ENCODE data around the gene CNBD2. TPM values are rescaled to one million over a fixed set of nuclear protein-coding genes. Genes with fewer than 3 reads are reported as not detected.
"Not testable (repeated sequence)": the region's sequence is repeated elsewhere in the genome, so short reads cannot be mapped to it uniquely, and the experiment has no call there.

Gene CNBD2
- polyA plus RNA-seq, 1 donor (not counting 4 experiments of a cell fraction or from before 2014, with no cell fraction given), result 3.0 TPM

- FAIRE-seq (no peak), DNase-seq (ENCODE audit: low read depth, low spot score) (no peak)
- Histone ChIP-seq H3K9me1 (ENCODE audit: control insufficient read depth, extremely low read depth, insufficient read depth, low read length) (no peaks in the 10 kb centered on the region), H3K9me3 (ENCODE audit: control insufficient read depth, low read depth, low read length) (no peaks in the 10 kb centered on the region), H3K27me3 (ENCODE audit: control insufficient read depth, extremely low read depth, insufficient read depth, low read length) (no peaks in the 10 kb centered on the region), H2AFZ (ENCODE audit: control insufficient read depth, low read length) (no peak overlapping the region), H3K36me3 (ENCODE audit: control insufficient read depth in 2 of 2, extremely low read depth in 1 of 2, insufficient read depth in 2 of 2, low read length in 2 of 2) (no peaks in the 10 kb centered on the region), H3K79me2 (ENCODE audit: control insufficient read depth, insufficient read depth, low read length) (peaks cover 22% of the 10 kb centered on the region), H3K27ac (ENCODE audit: control insufficient read depth, insufficient read depth, low read length) (no peak overlapping the region), H3K9ac (ENCODE audit: control insufficient read depth, extremely low read depth, insufficient read depth, low read length) (no peak overlapping the region), H3K4me3 (ENCODE audit: control insufficient read depth in 2 of 3, extremely low read depth in 1 of 3, insufficient read depth in 2 of 3, low read depth in 1 of 3, low read length in 3 of 3) (no peak overlapping the region), H4K20me1 (ENCODE audit: control insufficient read depth, extremely low read depth, insufficient read depth, low read length) (no peaks in the 10 kb centered on the region), H3K4me2 (ENCODE audit: control insufficient read depth, extremely low read depth, insufficient read depth, low read depth, low read length) (no peak overlapping the region), H3K4me1 (ENCODE audit: control insufficient read depth, extremely low read depth, insufficient read depth, low read length) (peaks cover 11% of the 10 kb centered on the region)
- TF ChIP-seq EZH2 (IDR thresholded peaks at IDR 0.05; ENCODE audit: low read length) (no peak), CTCF (optimal IDR thresholded peaks at IDR 0.05 in 1 of 3, IDR thresholded peaks at IDR 0.05 in 1 of 3, conservative IDR thresholded peaks at IDR 0.05 in 1 of 3; ENCODE audit: extremely low read depth in 1 of 3, insufficient read depth in 2 of 3, low read length in 3 of 3) (no peak)
- dilution Hi-C loops (cut with MboI; ENCODE audit: extremely low pct_ligation_motif_present, low sequenced_read_pairs), result no loop called here
Measured at GRCh38 chr20:35956616-35957015, 11.8 kb upstream of the CNBD2 start.

GRCh38 chr20:35959291-35959690 lies 9.1 kb upstream of the CNBD2 start:
- H3K9me1 ChIP-seq (ENCODE audit: control insufficient read depth, extremely low read depth, insufficient read depth, low read length); H3K27me3 ChIP-seq (ENCODE audit: control insufficient read depth, extremely low read depth, insufficient read depth, low read length); H3K9me3 ChIP-seq (ENCODE audit: control insufficient read depth, low read depth, low read length); H3K9ac ChIP-seq (ENCODE audit: control insufficient read depth, extremely low read depth, insufficient read depth, low read length); H2AFZ ChIP-seq (ENCODE audit: control insufficient read depth, low read length); H3K27ac ChIP-seq (ENCODE audit: control insufficient read depth, insufficient read depth, low read length); dilution Hi-C loops (cut with MboI; ENCODE audit: extremely low pct_ligation_motif_present, low sequenced_read_pairs); H3K4me2 ChIP-seq (ENCODE audit: control insufficient read depth, extremely low read depth, insufficient read depth, low read depth, low read length); H4K20me1 ChIP-seq (ENCODE audit: control insufficient read depth, extremely low read depth, insufficient read depth, low read length); H3K36me3 ChIP-seq (ENCODE audit: control insufficient read depth in 2 of 2, extremely low read depth in 1 of 2, insufficient read depth in 2 of 2, low read length in 2 of 2); DNase-seq (ENCODE audit: low read depth, low spot score); H3K4me1 ChIP-seq (ENCODE audit: control insufficient read depth, extremely low read depth, insufficient read depth, low read length); H3K79me2 ChIP-seq (ENCODE audit: control insufficient read depth, insufficient read depth, low read length); FAIRE-seq; H3K4me3 ChIP-seq (ENCODE audit: control insufficient read depth in 2 of 3, extremely low read depth in 1 of 3, insufficient read depth in 2 of 3, low read depth in 1 of 3, low read length in 3 of 3): not testable (repeated sequence)

- H3K4me2 ChIP-seq (ENCODE audit: control insufficient read depth, extremely low read depth, insufficient read depth, low read depth, low read length), result no peak overlapping the region
- no peaks in the 10 kb centered on the region for H3K36me3 ChIP-seq (ENCODE audit: control insufficient read depth in 2 of 2, extremely low read depth in 1 of 2, insufficient read depth in 2 of 2, low read length in 2 of 2)
- DNase-seq (ENCODE audit: low read depth, low spot score) (no peak), FAIRE-seq (no peak)
- no peaks in the 10 kb centered on the region for H3K9me1 ChIP-seq (ENCODE audit: control insufficient read depth, extremely low read depth, insufficient read depth, low read length)
- TF ChIP-seq EZH2 (IDR thresholded peaks at IDR 0.05; ENCODE audit: low read length) (no peak), CTCF (optimal IDR thresholded peaks at IDR 0.05 in 1 of 3, IDR thresholded peaks at IDR 0.05 in 1 of 3, conservative IDR thresholded peaks at IDR 0.05 in 1 of 3; ENCODE audit: extremely low read depth in 1 of 3, insufficient read depth in 2 of 3, low read length in 3 of 3) (no peak)
- peaks cover 3% of the 10 kb centered on the region for H3K4me1 ChIP-seq (ENCODE audit: control insufficient read depth, extremely low read depth, insufficient read depth, low read length)
- H3K9me3 ChIP-seq (ENCODE audit: control insufficient read depth, low read depth, low read length), result no peaks in the 10 kb centered on the region
- H3K9ac ChIP-seq (ENCODE audit: control insufficient read depth, extremely low read depth, insufficient read depth, low read length), result no peak overlapping the region
- no peaks in the 10 kb centered on the region for H3K79me2 ChIP-seq (ENCODE audit: control insufficient read depth, insufficient read depth, low read length)
- no peak overlapping the region for H2AFZ ChIP-seq (ENCODE audit: control insufficient read depth, low read length)
- dilution Hi-C loops (cut with MboI; ENCODE audit: extremely low pct_ligation_motif_present, low sequenced_read_pairs), result no loop called here
- H3K27ac ChIP-seq (ENCODE audit: control insufficient read depth, insufficient read depth, low read length), result no peak overlapping the region
- no peaks in the 10 kb centered on the region for H3K27me3 ChIP-seq (ENCODE audit: control insufficient read depth, extremely low read depth, insufficient read depth, low read length)
- H4K20me1 ChIP-seq (ENCODE audit: control insufficient read depth, extremely low read depth, insufficient read depth, low read length), result no peaks in the 10 kb centered on the region
- no peak overlapping the region for H3K4me3 ChIP-seq (ENCODE audit: control insufficient read depth in 2 of 3, extremely low read depth in 1 of 3, insufficient read depth in 2 of 3, low read depth in 1 of 3, low read length in 3 of 3)
Measured at GRCh38 chr20:35963878-35964277, 4.5 kb upstream of the CNBD2 start.

All from keratinocyte (primary cell).